SK-N-SH treated with all-trans-retinoic acid at 6 μM for 48 hours (cell line): ENCODE data around the gene REEP1.

Experiments used
- ATAC-seq: fragments of 200-7000 bp; cut with Tn5 transposase; 3 replicates; pipeline ENCODE4 v1.9.1; 2020; ENCODE audit warnings: mild to moderate bottlenecking, moderate library complexity
- ARNTL ChIP-seq: fragments of 450-650 bp; formaldehyde crosslinking; IDR thresholded peaks from 2 replicates; pipeline ENCODE4 v1.5.0; 2020; ENCODE audit warnings: low read depth, mild to moderate bottlenecking, moderate library complexity, borderline replicate concordance
- BACH2 ChIP-seq: fragments of 250-450 bp; sonication (Bioruptor Pico); IDR thresholded peaks from 2 replicates; pipeline ENCODE4 v1.9.0; 2021; ENCODE audit warnings: mild to moderate bottlenecking, borderline replicate concordance
- CREB5 ChIP-seq: fragments of 250-450 bp; sonication (Bioruptor Pico); IDR thresholded peaks from 2 replicates; pipeline ENCODE4 v1.5.1; 2020; ENCODE audit warnings: low read depth, mild to moderate bottlenecking, moderate library complexity
- CSDC2 ChIP-seq: fragments of 250-450 bp; sonication (Bioruptor Pico); IDR thresholded peaks from 2 replicates; pipeline ENCODE4 v1.5.0; 2020; ENCODE audit warnings: mild to moderate bottlenecking, moderate library complexity
- ESRRG ChIP-seq: fragments of 250-450 bp; sonication (Bioruptor Pico); IDR thresholded peaks from 2 replicates; pipeline ENCODE4 v1.6.1; 2021; ENCODE audit warnings: mild to moderate bottlenecking
- GLIS3 ChIP-seq: fragments of 250-450 bp; sonication (Bioruptor Pico); IDR thresholded peaks from 2 replicates; pipeline ENCODE4 v1.5.0; 2020; ENCODE audit warnings: mild to moderate bottlenecking, moderate library complexity
- ISL1 ChIP-seq: fragments of 250-450 bp; sonication (Bioruptor Pico); IDR thresholded peaks from 2 replicates; pipeline ENCODE4 v2.1.2; 2022; ENCODE audit warnings: mild to moderate bottlenecking, moderate library complexity
- PPARA ChIP-seq: fragments of 250-450 bp; sonication (Bioruptor Pico); IDR thresholded peaks from 2 replicates; pipeline ENCODE4 v1.5.0; 2020; ENCODE audit warnings: mild to moderate bottlenecking, borderline replicate concordance
- RARB ChIP-seq: fragments of 250-450 bp; sonication (Bioruptor Pico); IDR thresholded peaks from 2 replicates; pipeline ENCODE4 v1.8.0; 2021; ENCODE audit warnings: mild to moderate bottlenecking, moderate library complexity
- SNAI2 ChIP-seq: fragments of 250-450 bp; sonication (Bioruptor Pico); IDR thresholded peaks from 2 replicates; pipeline ENCODE4 v1.5.0; 2020; ENCODE audit warnings: mild to moderate bottlenecking, moderate library complexity
- TCF4 ChIP-seq: fragments of 250-450 bp; sonication (Bioruptor Pico); IDR thresholded peaks from 2 replicates; pipeline ENCODE4 v1.8.0; 2021; ENCODE audit warnings: mild to moderate bottlenecking, moderate library complexity, borderline replicate concordance
- TOX ChIP-seq: fragments of 250-450 bp; sonication (Bioruptor Pico); IDR thresholded peaks from 2 replicates; pipeline ENCODE4 v1.8.0; 2021; ENCODE audit warnings: mild to moderate bottlenecking, moderate library complexity, borderline replicate concordance
- TSHZ2 ChIP-seq: fragments of 250-450 bp; sonication (Bioruptor Pico); IDR thresholded peaks from 2 replicates; pipeline ENCODE4 v1.5.0; 2020; ENCODE audit warnings: mild to moderate bottlenecking, moderate library complexity
- ZC3H10 ChIP-seq: fragments of 250-450 bp; sonication (Bioruptor Pico); IDR thresholded peaks from 2 replicates; pipeline ENCODE4 v1.5.1; 2021; ENCODE audit warnings: mild to moderate bottlenecking, moderate library complexity
- ZFP3 ChIP-seq: fragments of 250-450 bp; sonication (Bioruptor Pico); IDR thresholded peaks from 2 replicates; pipeline ENCODE4 v1.5.0; 2020; ENCODE audit warnings: mild to moderate bottlenecking, moderate library complexity
- ZFP30 ChIP-seq: fragments of 450-650 bp; formaldehyde crosslinking; IDR thresholded peaks from 2 replicates; pipeline ENCODE4 v1.5.0; 2022; ENCODE audit warnings: mild to moderate bottlenecking, moderate library complexity
- ZNF565 ChIP-seq: fragments of 450-650 bp; formaldehyde crosslinking; conservative IDR thresholded peaks from 2 replicates; pipeline ENCODE4 v1.5.0; 2020; ENCODE audit warnings: low read depth, mild to moderate bottlenecking, moderate library complexity
- ZNF8 ChIP-seq: fragments of 450-650 bp; formaldehyde crosslinking; IDR thresholded peaks from 2 replicates; pipeline ENCODE4 v1.5.0; 2020; ENCODE audit warnings: mild to moderate bottlenecking, moderate library complexity
- TF ChIP-seq, protein P1 (sequence below): fragments of 250-450 bp; sonication (Bioruptor Pico); IDR thresholded peaks from 2 replicates; pipeline ENCODE4 v1.8.0; 2020; ENCODE audit warnings: mild to moderate bottlenecking, moderate library complexity, borderline replicate concordance
- TF ChIP-seq, protein P2 (sequence below): fragments of 250-450 bp; sonication (Bioruptor Pico); IDR thresholded peaks from 2 replicates; pipeline ENCODE4 v1.5.1; 2021; ENCODE audit warnings: mild to moderate bottlenecking, moderate library complexity
- TF ChIP-seq, protein P3 (sequence below): fragments of 250-450 bp; sonication (Bioruptor Pico); IDR thresholded peaks from 2 replicates; pipeline ENCODE4 v1.8.0; 2021; ENCODE audit warnings: low read depth, mild to moderate bottlenecking, moderate library complexity, borderline replicate concordance

The REEP1 gene

GRCh38 chr2:86319700-86320580 lies 17.5 kb downstream of the REEP1 start:
- TF ChIP-seq ARNTL (no peak), TSHZ2 (CRISPR knock-in tag) (no peak), BACH2 (CRISPR knock-in tag) (no peak), ZNF565 (CRISPR knock-in tag) (no peak), ZFP3 (CRISPR knock-in tag) (no peak), RARB (CRISPR knock-in tag) (no peak), ZNF8 (no peak), ESRRG (no peak), ZFP30 (no peak), CREB5 (CRISPR knock-in tag) (no peak), CSDC2 (no peak), TOX (CRISPR knock-in tag) (no peak)
- TF ChIP-seq, protein P1, sequence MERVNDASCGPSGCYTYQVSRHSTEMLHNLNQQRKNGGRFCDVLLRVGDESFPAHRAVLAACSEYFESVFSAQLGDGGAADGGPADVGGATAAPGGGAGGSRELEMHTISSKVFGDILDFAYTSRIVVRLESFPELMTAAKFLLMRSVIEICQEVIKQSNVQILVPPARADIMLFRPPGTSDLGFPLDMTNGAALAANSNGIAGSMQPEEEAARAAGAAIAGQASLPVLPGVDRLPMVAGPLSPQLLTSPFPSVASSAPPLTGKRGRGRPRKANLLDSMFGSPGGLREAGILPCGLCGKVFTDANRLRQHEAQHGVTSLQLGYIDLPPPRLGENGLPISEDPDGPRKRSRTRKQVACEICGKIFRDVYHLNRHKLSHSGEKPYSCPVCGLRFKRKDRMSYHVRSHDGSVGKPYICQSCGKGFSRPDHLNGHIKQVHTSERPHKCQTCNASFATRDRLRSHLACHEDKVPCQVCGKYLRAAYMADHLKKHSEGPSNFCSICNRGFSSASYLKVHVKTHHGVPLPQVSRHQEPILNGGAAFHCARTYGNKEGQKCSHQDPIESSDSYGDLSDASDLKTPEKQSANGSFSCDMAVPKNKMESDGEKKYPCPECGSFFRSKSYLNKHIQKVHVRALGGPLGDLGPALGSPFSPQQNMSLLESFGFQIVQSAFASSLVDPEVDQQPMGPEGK (CRISPR knock-in tag), result no peak
- TF ChIP-seq, protein P2, sequence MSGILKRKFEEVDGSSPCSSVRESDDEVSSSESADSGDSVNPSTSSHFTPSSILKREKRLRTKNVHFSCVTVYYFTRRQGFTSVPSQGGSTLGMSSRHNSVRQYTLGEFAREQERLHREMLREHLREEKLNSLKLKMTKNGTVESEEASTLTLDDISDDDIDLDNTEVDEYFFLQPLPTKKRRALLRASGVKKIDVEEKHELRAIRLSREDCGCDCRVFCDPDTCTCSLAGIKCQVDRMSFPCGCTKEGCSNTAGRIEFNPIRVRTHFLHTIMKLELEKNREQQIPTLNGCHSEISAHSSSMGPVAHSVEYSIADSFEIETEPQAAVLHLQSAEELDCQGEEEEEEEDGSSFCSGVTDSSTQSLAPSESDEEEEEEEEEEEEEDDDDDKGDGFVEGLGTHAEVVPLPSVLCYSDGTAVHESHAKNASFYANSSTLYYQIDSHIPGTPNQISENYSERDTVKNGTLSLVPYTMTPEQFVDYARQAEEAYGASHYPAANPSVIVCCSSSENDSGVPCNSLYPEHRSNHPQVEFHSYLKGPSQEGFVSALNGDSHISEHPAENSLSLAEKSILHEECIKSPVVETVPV (CRISPR knock-in tag), result no peak
- no peak for ATAC-seq

DNA sequence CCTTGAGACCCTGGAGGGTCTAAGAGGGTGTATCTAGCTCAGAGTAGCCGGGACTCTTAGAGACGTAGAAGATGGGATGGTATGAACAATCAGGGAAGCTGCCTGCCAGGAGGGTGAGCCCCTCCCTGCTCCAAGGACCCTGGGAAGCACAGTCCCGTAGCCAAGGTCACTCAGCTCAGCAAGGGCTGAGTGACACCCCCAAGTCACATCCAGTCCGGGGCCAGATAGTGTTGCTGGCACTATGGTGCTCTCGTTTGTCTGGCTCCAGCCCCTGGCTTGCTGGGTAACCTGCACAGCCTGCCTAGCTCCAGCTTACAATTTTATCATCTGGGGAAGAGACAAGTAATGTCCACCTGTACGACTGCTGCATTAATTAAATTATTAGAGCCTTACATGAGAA lies 22.3 kb downstream of the REEP1 start:
- ATAC-seq, result no peak
- TF ChIP-seq ZFP3 (CRISPR knock-in tag) (no peak), TSHZ2 (CRISPR knock-in tag) (no peak), CSDC2 (no peak), ZNF8 (no peak), CREB5 (CRISPR knock-in tag) (no peak), ISL1 (CRISPR knock-in tag) (no peak), GLIS3 (no peak), ZC3H10 (CRISPR knock-in tag) (no peak), SNAI2 (CRISPR knock-in tag) (no peak), PPARA (CRISPR knock-in tag) (no peak), TCF4 (CRISPR knock-in tag) (no peak), RARB (CRISPR knock-in tag) (no peak), TOX (CRISPR knock-in tag) (no peak), ZNF565 (CRISPR knock-in tag) (no peak)
- TF ChIP-seq, protein P1 (CRISPR knock-in tag), result no peak
- TF ChIP-seq, protein P3, sequence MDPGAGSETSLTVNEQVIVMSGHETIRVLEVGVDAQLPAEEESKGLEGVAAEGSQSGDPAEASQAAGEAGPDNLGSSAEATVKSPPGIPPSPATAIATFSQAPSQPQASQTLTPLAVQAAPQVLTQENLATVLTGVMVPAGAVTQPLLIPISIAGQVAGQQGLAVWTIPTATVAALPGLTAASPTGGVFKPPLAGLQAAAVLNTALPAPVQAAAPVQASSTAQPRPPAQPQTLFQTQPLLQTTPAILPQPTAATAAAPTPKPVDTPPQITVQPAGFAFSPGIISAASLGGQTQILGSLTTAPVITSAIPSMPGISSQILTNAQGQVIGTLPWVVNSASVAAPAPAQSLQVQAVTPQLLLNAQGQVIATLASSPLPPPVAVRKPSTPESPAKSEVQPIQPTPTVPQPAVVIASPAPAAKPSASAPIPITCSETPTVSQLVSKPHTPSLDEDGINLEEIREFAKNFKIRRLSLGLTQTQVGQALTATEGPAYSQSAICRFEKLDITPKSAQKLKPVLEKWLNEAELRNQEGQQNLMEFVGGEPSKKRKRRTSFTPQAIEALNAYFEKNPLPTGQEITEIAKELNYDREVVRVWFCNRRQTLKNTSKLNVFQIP (CRISPR knock-in tag), result no peak
- TF ChIP-seq, all 23 proteins: peak for 0
